Panc1 (cell line): Measurements from ENCODE around the gene CFAP53. TPM values are rescaled to one million over a fixed set of nuclear protein-coding genes. Genes with fewer than 3 reads are reported as not detected.

Experiments used
- ATAC-seq: fragments of 200-7000 bp; cut with Tn5 transposase; 2 replicates; pipeline ENCODE4 v1.9.1; 2020; ENCODE audit warnings: mild to moderate bottlenecking, moderate library complexity
- BruUV-seq: library from RNA; stranded (reverse); fragments of 400-500 nt; replicated peaks from 2 replicates; lab custom pipeline; 2021; lab: Mats Ljungman, UMichigan
- CTCF ChIA-PET: fragments of 300-600 bp; sonication (Branson Sonifier 250); formaldehyde crosslinking; loops from one replicate; lab custom pipeline; 2022; ENCODE audit warnings: antibody characterized with exemption; lab: Charles Lee
- POLR2A ChIA-PET: fragments of 300-600 bp; sonication (Branson Sonifier 250); formaldehyde crosslinking; loops from one replicate; lab custom pipeline; 2022; ENCODE audit warnings: antibody characterized with exemption; lab: Charles Lee
- DNase-seq: peaks from one replicate; pipeline ENCODE4 v3.0.0-alpha.2; 2010; ENCODE audit warnings: low read depth, low spot score
- H3K27ac ChIP-seq: 2 replicates; pipeline ENCODE4 v1.5.1; 2011; ENCODE audit warnings: mild to moderate bottlenecking, low read length, inconsistent platforms
- H3K27me3 ChIP-seq: fragments of 200-500 bp; sonication (Bioruptor generic); 2 replicates; pipeline ENCODE4 v1.6.0; 2014; ENCODE audit warnings: low read length, inconsistent platforms; ENCODE audit not compliant: control insufficient read depth, insufficient read depth
- H3K36me3 ChIP-seq: fragments of 200-500 bp; sonication (Bioruptor generic); 2 replicates; pipeline ENCODE4 v1.5.1; 2014; ENCODE audit warnings: inconsistent platforms, mild to moderate bottlenecking, low read length, moderate library complexity; ENCODE audit not compliant: control insufficient read depth, insufficient read depth
- H3K4me1 ChIP-seq: 2 replicates; pipeline ENCODE4 v1.5.1; 2011; ENCODE audit warnings: inconsistent platforms, mild to moderate bottlenecking, low read length, moderate library complexity; ENCODE audit not compliant: control insufficient read depth, insufficient read depth
- H3K4me3 ChIP-seq, 2 experiments: 2 replicates each; pipeline ENCODE4 v1.5.1; 2011 to 2012; ENCODE audit warnings: low read depth in 2 of 2, low read length in 2 of 2, mild to moderate bottlenecking in 2 of 2, inconsistent platforms in 1 of 2, moderate library complexity in 1 of 2
- H3K9me3 ChIP-seq: fragments of 200-500 bp; sonication (Bioruptor generic); 2 replicates; pipeline ENCODE4 v1.5.1; 2014; ENCODE audit warnings: low read depth, mild to moderate bottlenecking, inconsistent platforms, low read length, moderate library complexity; ENCODE audit not compliant: control insufficient read depth, insufficient read depth
- POLR2AphosphoS5 ChIP-seq: IDR thresholded peaks from 2 replicates; pipeline ENCODE4 v1.6.1; 2012; ENCODE audit warnings: mild to moderate bottlenecking, low read depth, low read length, moderate library complexity
- SIN3A ChIP-seq: IDR thresholded peaks from 2 replicates; pipeline ENCODE4 v1.6.1; 2012; ENCODE audit warnings: low read depth, mild to moderate bottlenecking, low read length, moderate library complexity, borderline replicate concordance; ENCODE audit not compliant: insufficient read depth
- TCF7L2 ChIP-seq: IDR thresholded peaks from 2 replicates; pipeline ENCODE4 v1.6.1; 2011; ENCODE audit warnings: mild to moderate bottlenecking, low read depth, low read length, inconsistent platforms
- in situ Hi-C: cut with HindIII; loops from 2 replicates; pipeline ENCODE4 v1.10.0; 2016; ENCODE audit warnings: low sequenced_read_pairs, low pct_unique_long_range_greater_than_20kb
- intact Hi-C: fragments of 100-400 bp; cut with micrococcal nuclease; formaldehyde crosslinking; loops from one replicate; pipeline ENCODE4 v1.10.0; 2022; ENCODE audit not compliant: unreplicated experiment
- total RNA-seq: library from RNA; stranded (reverse); gene quantifications from one replicate; pipeline ENCODE4 v1.2.1, GENCODE V29; 2021; ENCODE audit not compliant: unreplicated experiment
- TF ChIP-seq, protein P1 (sequence below): fragments of 450-650 bp; IDR thresholded peaks from 2 replicates; pipeline ENCODE4 v1.5.1; 2017; ENCODE audit warnings: mild to moderate bottlenecking
- TF ChIP-seq, protein P2 (sequence below), 2 experiments: IDR thresholded peaks; 2 replicates each; pipeline ENCODE4 v1.6.1; 2011 to 2012; ENCODE audit warnings: low read depth in 2 of 2, control low read depth in 1 of 2, low read length in 1 of 2, mild to moderate bottlenecking in 1 of 2, moderate library complexity in 1 of 2; ENCODE audit not compliant: insufficient read depth in 1 of 2

CFAP53 gene
- total RNA-seq, 1 experiment from 2014 or later, result 0.23 TPM

DNA sequence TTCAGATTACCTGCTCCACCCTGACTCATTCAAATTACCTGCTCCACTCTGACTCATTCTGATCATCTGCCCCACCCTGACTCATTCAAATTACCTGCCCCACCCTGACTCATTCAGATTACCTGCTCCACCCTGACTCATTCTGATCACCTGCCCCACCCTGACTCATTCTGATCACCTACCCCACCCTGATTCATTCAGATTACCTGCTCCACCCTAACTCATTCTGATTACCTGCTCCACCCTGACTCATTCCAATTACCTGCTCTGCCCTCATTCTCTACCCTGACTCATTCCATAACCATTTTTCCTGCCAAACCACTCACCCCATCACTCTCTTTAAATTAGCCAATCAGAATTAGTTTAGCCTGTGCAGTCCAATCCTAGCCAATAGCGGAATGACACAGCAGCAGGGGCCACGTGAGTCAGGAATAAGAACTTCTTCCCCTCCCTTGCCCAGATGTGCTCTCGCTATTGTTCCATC, 26.2 kb downstream of the CFAP53 start:
- TF ChIP-seq, protein P1, sequence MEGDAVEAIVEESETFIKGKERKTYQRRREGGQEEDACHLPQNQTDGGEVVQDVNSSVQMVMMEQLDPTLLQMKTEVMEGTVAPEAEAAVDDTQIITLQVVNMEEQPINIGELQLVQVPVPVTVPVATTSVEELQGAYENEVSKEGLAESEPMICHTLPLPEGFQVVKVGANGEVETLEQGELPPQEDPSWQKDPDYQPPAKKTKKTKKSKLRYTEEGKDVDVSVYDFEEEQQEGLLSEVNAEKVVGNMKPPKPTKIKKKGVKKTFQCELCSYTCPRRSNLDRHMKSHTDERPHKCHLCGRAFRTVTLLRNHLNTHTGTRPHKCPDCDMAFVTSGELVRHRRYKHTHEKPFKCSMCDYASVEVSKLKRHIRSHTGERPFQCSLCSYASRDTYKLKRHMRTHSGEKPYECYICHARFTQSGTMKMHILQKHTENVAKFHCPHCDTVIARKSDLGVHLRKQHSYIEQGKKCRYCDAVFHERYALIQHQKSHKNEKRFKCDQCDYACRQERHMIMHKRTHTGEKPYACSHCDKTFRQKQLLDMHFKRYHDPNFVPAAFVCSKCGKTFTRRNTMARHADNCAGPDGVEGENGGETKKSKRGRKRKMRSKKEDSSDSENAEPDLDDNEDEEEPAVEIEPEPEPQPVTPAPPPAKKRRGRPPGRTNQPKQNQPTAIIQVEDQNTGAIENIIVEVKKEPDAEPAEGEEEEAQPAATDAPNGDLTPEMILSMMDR, result no peak
- TF ChIP-seq POLR2AphosphoS5 (no peak), TCF7L2 (no peak)
- TF ChIP-seq, protein P2, sequence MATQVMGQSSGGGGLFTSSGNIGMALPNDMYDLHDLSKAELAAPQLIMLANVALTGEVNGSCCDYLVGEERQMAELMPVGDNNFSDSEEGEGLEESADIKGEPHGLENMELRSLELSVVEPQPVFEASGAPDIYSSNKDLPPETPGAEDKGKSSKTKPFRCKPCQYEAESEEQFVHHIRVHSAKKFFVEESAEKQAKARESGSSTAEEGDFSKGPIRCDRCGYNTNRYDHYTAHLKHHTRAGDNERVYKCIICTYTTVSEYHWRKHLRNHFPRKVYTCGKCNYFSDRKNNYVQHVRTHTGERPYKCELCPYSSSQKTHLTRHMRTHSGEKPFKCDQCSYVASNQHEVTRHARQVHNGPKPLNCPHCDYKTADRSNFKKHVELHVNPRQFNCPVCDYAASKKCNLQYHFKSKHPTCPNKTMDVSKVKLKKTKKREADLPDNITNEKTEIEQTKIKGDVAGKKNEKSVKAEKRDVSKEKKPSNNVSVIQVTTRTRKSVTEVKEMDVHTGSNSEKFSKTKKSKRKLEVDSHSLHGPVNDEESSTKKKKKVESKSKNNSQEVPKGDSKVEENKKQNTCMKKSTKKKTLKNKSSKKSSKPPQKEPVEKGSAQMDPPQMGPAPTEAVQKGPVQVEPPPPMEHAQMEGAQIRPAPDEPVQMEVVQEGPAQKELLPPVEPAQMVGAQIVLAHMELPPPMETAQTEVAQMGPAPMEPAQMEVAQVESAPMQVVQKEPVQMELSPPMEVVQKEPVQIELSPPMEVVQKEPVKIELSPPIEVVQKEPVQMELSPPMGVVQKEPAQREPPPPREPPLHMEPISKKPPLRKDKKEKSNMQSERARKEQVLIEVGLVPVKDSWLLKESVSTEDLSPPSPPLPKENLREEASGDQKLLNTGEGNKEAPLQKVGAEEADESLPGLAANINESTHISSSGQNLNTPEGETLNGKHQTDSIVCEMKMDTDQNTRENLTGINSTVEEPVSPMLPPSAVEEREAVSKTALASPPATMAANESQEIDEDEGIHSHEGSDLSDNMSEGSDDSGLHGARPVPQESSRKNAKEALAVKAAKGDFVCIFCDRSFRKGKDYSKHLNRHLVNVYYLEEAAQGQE (IDR thresholded peaks at IDR 0.05; ENCODE audit: insufficient read depth in 1 of 2, low read depth in 2 of 2, low read length in 1 of 2), result no peak
- Histone ChIP-seq H3K4me3 (no peak overlapping the region), H3K4me1 (no peaks in the 10 kb centered on the region), H3K27ac (no peak overlapping the region), H3K27me3 (no peaks in the 10 kb centered on the region), H3K9me3 (no peaks in the 10 kb centered on the region), H3K36me3 (no peaks in the 10 kb centered on the region)
- intact Hi-C loops (no loop called here), in situ Hi-C loops (no loop called here)
- ChIA-PET CTCF (interaction anchor here (0.7 kb wide), 1 partner anchor 37 kb away, joined by 3 read pairs; no protein-coding TSS in a partner anchor), POLR2A (no interaction called here)
- no peak for DNase-seq
- no peak for ATAC-seq
- BruUV-seq, result no TSS peak

DNA sequence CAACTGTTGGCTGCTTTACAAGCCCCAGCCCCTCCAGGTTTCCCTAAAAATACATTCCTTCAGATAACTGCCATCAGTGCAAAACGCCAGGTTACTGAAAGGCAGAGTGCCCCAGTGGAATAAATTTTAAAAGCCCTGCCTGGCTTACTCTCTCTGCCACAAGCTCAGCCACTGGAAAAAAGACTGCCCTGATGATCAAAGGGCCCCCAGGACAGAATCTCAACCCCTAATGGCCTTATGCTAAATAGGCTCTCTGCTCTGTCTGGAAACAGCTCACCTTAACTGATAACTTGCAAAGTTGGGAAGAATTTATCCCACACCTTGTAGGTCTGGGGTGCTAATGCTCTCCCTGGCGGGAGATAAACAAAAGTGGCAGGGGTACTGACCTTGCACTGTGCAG, 33.9 kb downstream of the CFAP53 start:
- H3K36me3 ChIP-seq, result no peaks in the 10 kb centered on the region
- no peaks in the 10 kb centered on the region for H3K4me1 ChIP-seq
- POLR2A ChIA-PET, result no interaction called here
- intact Hi-C loops (no loop called here), in situ Hi-C loops (no loop called here)
- H3K9me3 ChIP-seq, result no peaks in the 10 kb centered on the region
- CTCF ChIA-PET, result no interaction called here
- no TSS peak for BruUV-seq
- no peak overlapping the region for H3K27ac ChIP-seq
- no peak for ATAC-seq
- no peaks in the 10 kb centered on the region for H3K27me3 ChIP-seq
- DNase-seq, result no peak
- H3K4me3 ChIP-seq, result no peak overlapping the region
- TF ChIP-seq, protein P1, result no peak
- TF ChIP-seq SIN3A (no peak), POLR2AphosphoS5 (no peak), TCF7L2 (no peak)
- TF ChIP-seq, protein P2 (IDR thresholded peaks at IDR 0.05; ENCODE audit: insufficient read depth in 1 of 2, low read depth in 2 of 2, low read length in 1 of 2), result no peak
